RWPE1 (cell line): Measurements from ENCODE around the gene MRPL43.

Experiments
- CTCF ChIA-PET: fragments of 350-600 bp; sonication (Branson Sonifier 250); formaldehyde crosslinking; extraction: SDS; loops from one replicate; lab custom pipeline; 2021; lab: Yijun Ruan, JAX
- POLR2A ChIA-PET: fragments of 400-600 bp; formaldehyde crosslinking; extraction: SDS; loops from one replicate; lab custom pipeline; 2020; ENCODE audit warnings: antibody characterized with exemption; ENCODE audit not compliant: low non-redundant PET; lab: Yijun Ruan, JAX
- DNase-seq: peaks from one replicate; pipeline ENCODE4 v3.0.0; 2012; ENCODE audit warnings: low spot score
- H3K27ac ChIP-seq: fragments of 450-650 bp; 2 replicates; pipeline ENCODE4 v1.5.1; 2017
- CTCF ChIP-seq: fragments of 450-650 bp; conservative IDR thresholded peaks from 2 replicates; pipeline ENCODE4 v1.5.1; 2017; ENCODE audit warnings: low read depth, mild to moderate bottlenecking

MRPL43 gene

DNA sequence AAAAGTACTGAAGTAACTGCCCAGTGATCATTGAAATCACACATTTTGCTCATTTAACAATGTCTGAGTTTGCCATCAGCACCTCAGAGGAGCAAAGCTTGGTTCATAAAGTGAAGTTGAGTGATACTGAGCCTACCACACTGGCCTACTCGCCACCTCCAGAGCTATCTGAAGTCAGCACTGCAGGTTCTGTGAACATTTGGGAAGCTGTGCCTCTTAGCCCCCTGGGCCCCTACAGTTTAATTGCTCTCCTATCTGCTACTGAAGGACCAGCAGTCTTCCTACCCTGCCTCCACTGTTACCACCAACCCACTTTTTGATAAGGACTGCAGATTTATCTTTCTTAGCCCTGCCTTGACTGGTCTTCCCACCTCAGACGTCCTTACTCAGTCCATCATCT lies 20.0 kb downstream of the MRPL43 start:
- POLR2A ChIA-PET: interaction anchor here (0.7 kb wide), 1 partner anchor 409 kb away, joined by 3 read pairs; no protein-coding TSS in a partner anchor
- TF ChIP-seq CTCF: no peak
- H3K27ac ChIP-seq: no peak overlapping the region
- no peak for DNase-seq
- CTCF ChIA-PET: interaction anchor here (0.5 to 1.5 kb wide), 3 partner anchors 26 to 663 kb away, joined by 3 to 4 read pairs (median 3); no protein-coding TSS in a partner anchor

- DNase-seq: no peak
- no peak for TF ChIP-seq CTCF
- ChIA-PET CTCF (interaction anchor here (0.6 to 1.7 kb wide), 4 partner anchors 27 to 56 kb away, joined by 3 to 6 read pairs (median 5); no protein-coding TSS in a partner anchor), POLR2A (interaction anchor here (0.7 kb wide), 1 partner anchor 409 kb away, joined by 3 read pairs; no protein-coding TSS in a partner anchor)
- no peak overlapping the region for H3K27ac ChIP-seq
Measured at GRCh38 chr10:100966887-100967286, 20.4 kb downstream of the MRPL43 start.

GRCh38 chr10:100965820-100966219 lies 21.5 kb downstream of the MRPL43 start:
- DNase-seq: no peak
- TF ChIP-seq CTCF: no peak
- ChIA-PET CTCF (interaction anchor here (0.6 to 1.7 kb wide), 5 partner anchors 11 to 879 kb away, joined by 3 to 6 read pairs (median 3); no protein-coding TSS in a partner anchor), POLR2A (no interaction called here)
- no peak overlapping the region for H3K27ac ChIP-seq

DNA sequence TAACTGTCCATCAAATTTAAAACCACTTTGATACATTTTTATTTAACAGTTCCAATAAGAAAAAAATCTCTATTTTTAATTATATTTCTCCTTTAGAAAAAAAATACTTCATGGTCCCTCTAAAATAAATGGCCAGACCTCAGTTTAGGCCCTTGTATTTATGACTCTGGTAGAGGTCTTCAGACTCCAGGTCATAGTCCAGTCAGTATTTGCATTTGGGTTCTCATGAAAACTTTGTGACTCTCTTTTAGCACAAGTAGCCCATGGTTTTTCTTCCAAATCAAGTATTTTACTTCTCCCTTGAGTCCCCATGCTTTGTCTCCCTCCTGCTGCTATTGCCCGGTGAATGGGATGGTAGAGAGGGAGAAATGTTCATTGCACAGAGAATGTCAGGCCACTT lies 23.5 kb downstream of the MRPL43 start:
- CTCF ChIA-PET: interaction anchor here (1.0 kb wide), 1 partner anchor 10 kb away, joined by 4 read pairs; no protein-coding TSS in a partner anchor
- TF ChIP-seq CTCF: no peak
- DNase-seq: no peak
- POLR2A ChIA-PET: no interaction called here
- H3K27ac ChIP-seq: no peak overlapping the region

DNA sequence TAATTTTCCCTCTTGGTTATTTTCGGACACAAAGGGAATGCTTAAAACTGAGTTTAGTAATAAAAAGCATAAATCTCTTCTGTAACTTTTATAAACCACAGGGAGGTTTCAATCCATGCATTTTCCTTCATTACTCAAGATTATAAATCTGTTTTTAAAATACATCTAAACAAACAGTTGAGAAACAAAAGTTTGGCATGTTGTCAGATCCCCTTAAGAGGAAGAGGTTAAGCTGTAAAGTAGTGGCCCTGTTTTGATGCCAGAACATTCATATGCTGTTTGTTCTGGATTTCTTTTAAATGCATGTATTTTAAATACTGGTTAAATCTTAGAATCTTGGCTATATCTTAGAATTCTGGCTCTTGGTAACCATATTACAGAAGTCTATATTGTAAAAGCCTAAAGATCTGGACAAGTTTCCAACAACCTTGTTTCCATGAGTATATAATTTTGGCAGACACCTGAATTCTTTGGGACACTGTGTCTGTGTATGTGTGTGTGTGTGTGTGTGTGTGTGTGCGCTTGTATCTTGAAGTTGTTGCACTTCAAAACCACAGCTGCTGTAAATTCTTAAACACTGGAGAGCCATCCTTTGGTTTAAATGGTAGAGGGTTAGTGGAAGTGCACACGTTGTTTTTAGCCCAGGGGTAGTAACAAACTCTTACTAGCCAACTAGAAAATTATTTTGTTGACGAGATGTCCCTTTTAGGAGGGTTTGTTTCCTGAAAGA lies 24.8 kb downstream of the MRPL43 start:
- H3K27ac ChIP-seq: no peak overlapping the region
- no peak for TF ChIP-seq CTCF
- ChIA-PET POLR2A (no interaction called here), CTCF (interaction anchor here (1.6 kb wide), 1 partner anchor 52 kb away, joined by 6 read pairs; no protein-coding TSS in a partner anchor)
- no peak for DNase-seq

DNA sequence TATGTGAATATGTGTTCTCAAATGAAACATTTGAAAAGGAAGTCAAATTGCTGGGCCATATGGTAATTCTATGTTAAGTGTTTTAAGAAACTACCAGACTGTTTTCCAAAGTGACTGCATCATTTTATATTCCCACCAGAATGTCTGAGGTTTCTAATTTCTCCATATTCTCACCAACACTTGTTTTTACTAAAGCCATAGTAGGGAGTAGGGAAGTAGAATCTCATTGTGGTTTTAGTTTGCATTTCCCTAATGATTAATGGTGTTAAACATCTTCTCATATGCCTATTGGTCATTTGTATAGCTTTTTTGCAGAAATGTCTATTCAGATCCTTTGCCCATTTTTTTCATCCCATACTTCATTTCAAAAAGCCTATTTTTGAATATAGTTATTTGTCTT lies 27.0 kb downstream of the MRPL43 start:
- no peak for TF ChIP-seq CTCF
- POLR2A ChIA-PET: no interaction called here
- CTCF ChIA-PET: no interaction called here
- no peak overlapping the region for H3K27ac ChIP-seq
- no peak for DNase-seq
